Adrenal gland (tissue), 5 donors: ENCODE measurements around the gene MICAL3.

ENCODE experiments used
- CTCF ChIP-seq, 6 experiments: fragments of 450-650 bp in 4 of 6; fragments of 200-600 bp in 2 of 6; sonication (generic) in 1 of 6; IDR thresholded peaks; 1 replicate in 5 of 6; 2 replicates in 1 of 6; pipeline versions ENCODE4 v1.5.1 to v1.8.0; 2016 to 2021; ENCODE audit warnings: antibody characterized with exemption in 6 of 6, mild to moderate bottlenecking in 2 of 6, moderate library complexity in 1 of 6
- POLR2A ChIP-seq, 2 donors: fragments of 450-650 bp; IDR thresholded peaks; one replicate each; pipeline ENCODE4 v1.6.1; 2017; ENCODE audit warnings: antibody characterized with exemption in 2 of 2, mild to moderate bottlenecking in 2 of 2, moderate library complexity in 1 of 2
- donor health status: DM: no; HTN: no; CAD: no.

GRCh38 chr22:17964156-17964555 lies 60.2 kb downstream of the MICAL3 start:
- TF ChIP-seq CTCF (IDR thresholded peaks at IDR 0.05) (no peak), POLR2A (IDR thresholded peaks at IDR 0.05) (no peak)
